Measurements from ENCODE around the gene PRPS1. TPM values are rescaled to one million over a fixed set of nuclear protein-coding genes. Genes with fewer than 3 reads are reported as not detected.
"Not testable (repeated sequence)": the region's sequence is repeated elsewhere in the genome, so short reads cannot be mapped to it uniquely, and the experiment has no call there.

Gene PRPS1
- total RNA-seq, 6 experiments from 2014 or later, result 67.8 to 78.6 (median 73.7) TPM

DNA sequence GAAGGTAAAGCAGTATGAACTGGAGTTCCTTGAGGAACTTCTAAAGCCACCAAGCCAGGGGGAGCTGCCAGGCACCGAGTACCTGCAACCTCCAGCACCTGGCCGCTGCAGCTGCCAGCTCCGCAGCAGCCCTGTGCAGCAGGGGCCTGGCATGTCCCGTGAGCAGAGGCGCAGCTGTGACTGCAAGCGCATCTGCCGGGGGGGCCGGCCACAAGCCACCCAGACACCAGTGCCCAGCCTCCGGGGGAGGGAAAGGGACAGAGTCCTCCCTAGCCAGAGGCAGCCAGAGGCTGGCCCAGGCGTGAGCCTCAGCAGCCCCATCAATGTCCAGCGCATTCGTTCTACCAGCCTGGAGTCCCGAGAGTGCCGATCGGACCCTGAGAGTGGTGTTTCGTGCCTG lies 26.6 kb upstream of the PRPS1 start:
- H3K9me3 Mint-ChIP-seq, result no peaks in the 10 kb centered on the region

DNA sequence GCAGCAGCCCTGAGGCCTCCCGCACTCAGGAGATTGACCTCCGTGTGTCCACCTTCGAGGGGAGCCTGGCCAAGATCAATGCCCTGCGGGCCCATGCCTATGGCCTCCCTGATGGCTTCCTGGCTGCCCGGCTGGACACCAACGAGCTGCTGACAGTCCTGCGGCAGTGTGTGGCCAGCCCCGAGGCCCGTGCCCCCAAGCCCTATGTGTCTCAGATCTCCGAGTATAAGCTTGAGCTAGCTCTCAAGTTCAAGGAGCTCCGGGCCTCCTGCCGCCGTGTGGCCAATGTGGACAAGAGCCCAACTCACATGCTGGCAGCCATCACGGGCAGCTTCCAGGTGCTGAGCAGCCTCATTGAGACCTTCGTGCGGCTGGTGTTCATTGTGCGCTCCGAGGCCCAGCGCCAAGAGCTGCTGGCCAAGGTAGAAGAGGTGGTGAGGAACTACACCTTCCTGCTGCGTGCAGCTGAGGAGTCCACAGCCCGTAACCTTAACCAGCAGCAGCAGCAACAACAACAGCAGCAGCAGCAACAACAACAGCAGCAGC lies 25.5 kb upstream of the PRPS1 start:
- H3K4me3 Mint-ChIP-seq, result no peak overlapping the region
- no peaks in the 10 kb centered on the region for H3K9me3 Mint-ChIP-seq
- H3K27me3 Mint-ChIP-seq (ENCODE audit: insufficient read depth), result no peaks in the 10 kb centered on the region; the same call in 1 of the 2 replicates
- no peaks in the 10 kb centered on the region for H3K36me3 Mint-ChIP-seq (ENCODE audit: low read depth)
- 0 out of 2 replicates have a peak, but pooled peaks cover 5% of the 10 kb centered on the region for H3K4me1 Mint-ChIP-seq (ENCODE audit: low read depth)
- TF ChIP-seq, protein P1, sequence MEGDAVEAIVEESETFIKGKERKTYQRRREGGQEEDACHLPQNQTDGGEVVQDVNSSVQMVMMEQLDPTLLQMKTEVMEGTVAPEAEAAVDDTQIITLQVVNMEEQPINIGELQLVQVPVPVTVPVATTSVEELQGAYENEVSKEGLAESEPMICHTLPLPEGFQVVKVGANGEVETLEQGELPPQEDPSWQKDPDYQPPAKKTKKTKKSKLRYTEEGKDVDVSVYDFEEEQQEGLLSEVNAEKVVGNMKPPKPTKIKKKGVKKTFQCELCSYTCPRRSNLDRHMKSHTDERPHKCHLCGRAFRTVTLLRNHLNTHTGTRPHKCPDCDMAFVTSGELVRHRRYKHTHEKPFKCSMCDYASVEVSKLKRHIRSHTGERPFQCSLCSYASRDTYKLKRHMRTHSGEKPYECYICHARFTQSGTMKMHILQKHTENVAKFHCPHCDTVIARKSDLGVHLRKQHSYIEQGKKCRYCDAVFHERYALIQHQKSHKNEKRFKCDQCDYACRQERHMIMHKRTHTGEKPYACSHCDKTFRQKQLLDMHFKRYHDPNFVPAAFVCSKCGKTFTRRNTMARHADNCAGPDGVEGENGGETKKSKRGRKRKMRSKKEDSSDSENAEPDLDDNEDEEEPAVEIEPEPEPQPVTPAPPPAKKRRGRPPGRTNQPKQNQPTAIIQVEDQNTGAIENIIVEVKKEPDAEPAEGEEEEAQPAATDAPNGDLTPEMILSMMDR (IDR thresholded peaks at IDR 0.05), result no peak
- no peak for DNase-seq
- no peak overlapping the region for H3K27ac Mint-ChIP-seq

More for the DNA sequence above, 26.6 kb upstream of the PRPS1 start:
- H3K4me1 Mint-ChIP-seq (ENCODE audit: low read depth), result 0 out of 2 replicates have a peak, but pooled peaks cover 5% of the 10 kb centered on the region
- TF ChIP-seq, protein P1 (IDR thresholded peaks at IDR 0.05), result no peak
- no peak for DNase-seq
- no peaks in the 10 kb centered on the region for H3K36me3 Mint-ChIP-seq (ENCODE audit: low read depth)
- no peak overlapping the region for H3K4me3 Mint-ChIP-seq
- no peaks in the 10 kb centered on the region; the same call in 1 of the 2 replicates for H3K27me3 Mint-ChIP-seq (ENCODE audit: insufficient read depth)
- no peak overlapping the region for H3K27ac Mint-ChIP-seq

DNA sequence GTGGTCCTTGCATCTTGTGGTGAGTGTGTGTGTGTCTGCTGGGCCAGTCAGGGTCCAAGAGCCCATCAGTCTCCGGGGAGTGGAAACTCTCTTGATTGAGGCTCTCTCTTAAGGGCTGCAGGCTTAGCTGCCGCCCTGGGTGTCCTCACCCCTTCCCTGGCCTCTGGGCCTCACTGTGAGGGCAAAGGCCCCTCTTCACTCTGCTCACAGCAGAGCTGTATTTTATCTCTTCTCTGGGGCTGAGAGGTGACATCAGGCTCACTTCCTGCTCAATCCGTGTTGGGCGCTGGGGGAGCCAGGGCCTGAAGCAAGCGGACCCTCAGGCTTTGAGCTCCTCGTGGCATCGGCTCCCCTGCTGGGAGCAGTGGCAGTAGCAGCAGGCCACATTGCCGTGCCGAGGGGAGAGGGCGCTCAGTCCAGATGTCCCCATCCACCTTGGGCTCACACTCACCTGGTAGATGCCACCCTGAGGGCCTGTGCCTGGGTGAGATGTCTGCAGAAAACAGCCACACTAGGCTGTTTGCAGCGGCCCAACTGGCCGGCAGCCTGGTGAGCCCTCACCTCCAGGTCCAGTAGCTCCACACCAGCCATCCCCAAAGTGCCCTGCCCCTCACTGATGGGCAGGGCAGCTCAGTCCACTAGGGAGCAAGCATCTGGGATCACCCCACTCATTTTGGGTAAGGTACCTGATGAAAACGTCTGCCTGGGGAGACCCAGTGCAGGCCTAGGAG lies 24.7 kb upstream of the PRPS1 start:
- no peaks in the 10 kb centered on the region for H3K9me3 Mint-ChIP-seq
- H3K27ac Mint-ChIP-seq, result no peak overlapping the region
- TF ChIP-seq, protein P1 (IDR thresholded peaks at IDR 0.05), result no peak
- H3K27me3 Mint-ChIP-seq (ENCODE audit: insufficient read depth), result no peaks in the 10 kb centered on the region; the same call in 1 of the 2 replicates
- H3K36me3 Mint-ChIP-seq (ENCODE audit: low read depth), result no peaks in the 10 kb centered on the region
- H3K4me3 Mint-ChIP-seq, result no peak overlapping the region
- 0 out of 2 replicates have a peak, but pooled peaks cover 5% of the 10 kb centered on the region for H3K4me1 Mint-ChIP-seq (ENCODE audit: low read depth)
- no peak for DNase-seq

DNA sequence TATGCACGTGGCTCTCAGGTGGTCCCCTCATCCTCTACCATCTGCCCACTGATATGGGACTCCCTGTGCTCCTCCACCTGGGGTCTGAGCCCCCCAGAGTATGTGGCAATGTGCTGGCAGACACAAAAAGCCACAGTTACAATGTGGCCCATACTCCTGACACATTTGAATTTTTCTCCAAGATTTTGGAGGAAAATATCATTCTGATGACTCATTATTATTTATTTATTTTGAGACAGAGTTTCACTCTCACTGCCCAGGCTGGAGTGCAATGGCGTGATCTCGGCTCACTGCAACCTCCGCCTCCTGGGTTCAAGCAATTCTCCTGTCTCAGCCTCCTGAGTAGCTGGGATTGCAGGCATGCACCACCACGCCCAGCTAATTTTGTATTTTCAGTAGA lies 19.2 kb upstream of the PRPS1 start:
- not testable (repeated sequence) for H3K36me3 Mint-ChIP-seq (ENCODE audit: low read depth); H3K27me3 Mint-ChIP-seq (ENCODE audit: insufficient read depth); H3K9me3 Mint-ChIP-seq; DNase-seq; H3K27ac Mint-ChIP-seq; H3K4me3 Mint-ChIP-seq; H3K4me1 Mint-ChIP-seq (ENCODE audit: low read depth)

DNA sequence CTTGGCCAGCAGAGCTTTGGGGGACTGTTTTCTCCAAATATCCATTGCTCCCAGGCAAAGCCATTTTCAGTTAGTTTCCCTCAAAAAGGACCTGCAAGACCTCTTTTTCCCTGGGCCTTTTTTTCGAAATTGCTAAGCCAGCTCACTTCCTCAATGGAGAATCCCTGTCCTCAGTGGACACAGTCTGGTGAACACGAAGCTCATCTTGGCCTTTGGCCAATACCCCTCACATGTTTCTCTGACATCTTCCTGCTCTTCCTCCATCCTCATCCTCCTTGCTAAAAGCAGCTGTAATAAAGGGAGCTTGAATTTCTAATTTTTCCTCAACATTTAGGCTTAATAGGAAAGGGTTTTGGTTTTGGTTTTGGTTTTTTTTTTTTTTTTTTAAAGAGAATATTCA lies 17.6 kb upstream of the PRPS1 start:
- no peaks in the 10 kb centered on the region for H3K36me3 Mint-ChIP-seq (ENCODE audit: low read depth)
- H3K9me3 Mint-ChIP-seq, result no peaks in the 10 kb centered on the region
- no peak overlapping the region for H3K27ac Mint-ChIP-seq
- no peak overlapping the region for H3K4me3 Mint-ChIP-seq
- H3K27me3 Mint-ChIP-seq (ENCODE audit: insufficient read depth), result no peaks in the 10 kb centered on the region
- TF ChIP-seq, protein P1 (IDR thresholded peaks at IDR 0.05), result no peak
- no peak for DNase-seq
- H3K4me1 Mint-ChIP-seq (ENCODE audit: low read depth), result peaks cover 6% of the 10 kb centered on the region

DNA sequence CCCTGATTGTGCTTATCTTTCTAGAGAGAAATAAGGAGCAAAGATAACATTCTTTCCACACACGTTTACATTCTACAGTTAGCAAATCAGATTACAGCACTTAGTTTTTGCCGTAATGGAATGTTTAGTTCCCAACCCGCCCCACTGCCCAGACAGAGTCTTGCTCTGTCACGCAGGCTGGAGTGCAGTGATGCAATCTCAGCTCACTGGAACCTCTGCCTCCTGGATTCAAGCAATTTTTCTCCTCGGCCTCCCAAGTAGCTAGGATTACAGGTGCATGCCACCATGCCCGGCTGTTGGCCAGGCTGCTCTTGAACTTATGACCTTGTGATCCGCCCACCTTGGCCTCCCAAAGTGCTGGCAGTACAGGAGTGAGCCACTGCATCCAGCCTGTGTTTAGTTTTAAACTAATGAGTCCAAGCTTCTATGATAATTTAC lies 8.4 kb upstream of the PRPS1 start:
- no peak overlapping the region for H3K27ac Mint-ChIP-seq
- DNase-seq, result no peak
- 0 out of 2 replicates have a peak, but pooled peaks cover 1% of the 10 kb centered on the region for H3K27me3 Mint-ChIP-seq (ENCODE audit: insufficient read depth)
- no peak overlapping the region for H3K4me3 Mint-ChIP-seq
- TF ChIP-seq, protein P1 (IDR thresholded peaks at IDR 0.05), result no peak
- no peaks in the 10 kb centered on the region for H3K4me1 Mint-ChIP-seq (ENCODE audit: low read depth)
- no peaks in the 10 kb centered on the region for H3K36me3 Mint-ChIP-seq (ENCODE audit: low read depth)
- H3K9me3 Mint-ChIP-seq, result no peaks in the 10 kb centered on the region

Measured in HFFc6 (cell line).